HepG2 (cell line): ENCODE data around the gene ZNF764. TPM values are rescaled to one million over a fixed set of nuclear protein-coding genes. Genes with fewer than 3 reads are reported as not detected.
A peak's percentile ranks its signal among the peaks of the same experiment; 100 is the strongest.

Source experiments
- FOSL1 ChIP-seq: sonication (generic); formaldehyde crosslinking; IDR thresholded peaks from 2 replicates; pipeline ENCODE4 v1.9.0; 2021; ENCODE audit warnings: missing genetic modification reagents, borderline replicate concordance
- GTF3A ChIP-seq: sonication (generic); formaldehyde crosslinking; conservative IDR thresholded peaks from 2 replicates; pipeline ENCODE4 v1.4.0; 2020; ENCODE audit warnings: mild to moderate bottlenecking, missing genetic modification reagents
- HNRNPUL1 ChIP-seq: fragments of 200-400 bp; formaldehyde crosslinking; IDR thresholded peaks from 2 replicates; pipeline ENCODE4 v1.6.1; 2017; ENCODE audit warnings: low read depth, mild to moderate bottlenecking, low read length, moderate library complexity
- TBL1XR1 ChIP-seq: fragments of 150-350 bp; IDR thresholded peaks from 2 replicates; pipeline ENCODE4 v1.6.1; 2014; ENCODE audit warnings: borderline replicate concordance, low read length; ENCODE audit not compliant: partially characterized antibody
- TMF1 ChIP-seq: sonication (generic); formaldehyde crosslinking; IDR thresholded peaks from 2 replicates; pipeline ENCODE4 v1.8.1; 2022; ENCODE audit warnings: low read depth, missing genetic modification reagents
- TOE1 ChIP-seq: sonication (generic); formaldehyde crosslinking; IDR thresholded peaks from 2 replicates; pipeline ENCODE4 v1.4.0; 2020; ENCODE audit warnings: mild to moderate bottlenecking, missing genetic modification reagents
- ZBTB42 ChIP-seq: sonication (generic); formaldehyde crosslinking; IDR thresholded peaks from 2 replicates; pipeline ENCODE4 v1.5.0; 2020; ENCODE audit warnings: mild to moderate bottlenecking, missing genetic modification reagents
- ZNF552 ChIP-seq: sonication (generic); formaldehyde crosslinking; IDR thresholded peaks from 2 replicates; pipeline ENCODE4 v1.9.0; 2022; ENCODE audit warnings: missing genetic modification reagents, mild to moderate bottlenecking, borderline replicate concordance
- ZNF879 ChIP-seq: sonication (generic); formaldehyde crosslinking; IDR thresholded peaks from 2 replicates; pipeline ENCODE4 v1.8.1; 2023; ENCODE audit warnings: missing genetic modification reagents
- polyA plus RNA-seq, 8 experiments: library from polyadenylated mRNA; depleted of rRNA in 3 of 8; stranded (reverse) in 7 of 8; unstranded in 1 of 8; fragments of >200 nt; fragmentation: Illumina TruSeq in 4 of 8; extraction: Trizol in 4 of 8; gene quantifications; 2 replicates each; pipeline versions ENCODE4 v1.2.1 to v1.2.3, GENCODE V29; 2011 to 2016; ENCODE audit warnings: low read depth in 4 of 8, missing spikeins in 1 of 8, mixed read lengths in 1 of 8; ENCODE audit not compliant: insufficient read depth in 1 of 8
- total RNA-seq, 5 experiments: library from RNA; depleted of rRNA; stranded (reverse); fragments of >200 nt; fragmentation: Illumina TruSeq; extraction: Trizol; gene quantifications; 2 replicates each; pipeline ENCODE4 v1.2.3, GENCODE V29; 2016; ENCODE audit warnings: low read depth in 1 of 5
- TF ChIP-seq, protein P1 (sequence below): sonication (generic); formaldehyde crosslinking; IDR thresholded peaks from 2 replicates; pipeline ENCODE4 v1.4.0; 2020; ENCODE audit warnings: mild to moderate bottlenecking, missing genetic modification reagents
- TF ChIP-seq, protein P2 (sequence below): sonication (generic); formaldehyde crosslinking; IDR thresholded peaks from 2 replicates; pipeline ENCODE4 v1.4.0; 2020; ENCODE audit warnings: missing genetic modification reagents
- TF ChIP-seq, protein P3 (sequence below): sonication (generic); formaldehyde crosslinking; IDR thresholded peaks from 2 replicates; pipeline ENCODE4 v1.4.0; 2020; ENCODE audit warnings: missing genetic modification reagents
- TF ChIP-seq, protein P4 (sequence below), 2 experiments: sonication (generic) in 1 of 2; formaldehyde crosslinking in 1 of 2; IDR thresholded peaks; 2 replicates each; pipeline versions ENCODE4 v1.4.0 to v1.6.1; 2016 to 2020; ENCODE audit warnings: borderline replicate concordance in 1 of 2, low read depth in 1 of 2, mild to moderate bottlenecking in 1 of 2, missing genetic modification reagents in 1 of 2

Gene ZNF764
- total and polyA plus RNA-seq, 2 of the 13 experiments (the other 11 are each of a cell fraction or from before 2014, with no cell fraction given) = 4.1 to 9.1 TPM

DNA sequence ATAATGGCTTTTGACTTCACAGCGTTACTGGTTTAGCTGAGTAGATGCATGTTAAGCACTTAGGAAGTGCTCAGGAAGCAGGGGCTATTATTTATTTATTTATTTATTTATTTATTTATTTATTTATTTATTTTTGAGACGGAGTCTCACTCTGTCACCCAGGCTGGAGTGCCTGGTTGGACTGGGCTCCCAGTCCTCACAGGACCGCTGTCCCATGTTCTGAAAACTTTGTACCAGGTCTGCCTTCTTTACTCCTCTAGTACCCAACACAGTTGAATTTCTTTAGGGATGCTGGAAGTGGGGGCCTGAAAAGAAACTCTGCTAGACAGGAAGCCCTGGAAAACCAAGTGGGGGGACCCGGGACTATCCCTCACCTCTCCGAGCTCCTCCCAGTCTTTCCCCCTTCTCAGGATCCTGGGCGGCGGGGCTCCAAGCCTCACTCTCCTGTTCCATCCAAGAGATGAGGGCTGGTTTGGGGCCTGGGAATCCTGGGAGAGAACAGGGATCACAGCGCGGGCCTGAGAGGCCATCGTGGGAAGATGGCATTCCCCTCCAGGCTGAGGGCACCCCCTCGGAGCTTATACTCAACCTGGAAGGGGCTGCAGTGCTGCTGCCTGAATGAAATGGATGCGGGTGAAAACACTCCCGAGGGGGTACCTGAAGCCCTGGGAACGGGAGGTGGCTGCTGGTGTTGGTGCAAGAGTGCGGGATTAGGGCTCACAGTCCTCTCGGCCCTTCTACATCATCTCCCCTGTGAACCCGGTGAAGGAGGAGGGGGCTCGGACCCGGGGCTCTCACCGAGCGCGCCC is 12.7 kb upstream of the ZNF764 start (continued):
- TF ChIP-seq, protein P1, sequence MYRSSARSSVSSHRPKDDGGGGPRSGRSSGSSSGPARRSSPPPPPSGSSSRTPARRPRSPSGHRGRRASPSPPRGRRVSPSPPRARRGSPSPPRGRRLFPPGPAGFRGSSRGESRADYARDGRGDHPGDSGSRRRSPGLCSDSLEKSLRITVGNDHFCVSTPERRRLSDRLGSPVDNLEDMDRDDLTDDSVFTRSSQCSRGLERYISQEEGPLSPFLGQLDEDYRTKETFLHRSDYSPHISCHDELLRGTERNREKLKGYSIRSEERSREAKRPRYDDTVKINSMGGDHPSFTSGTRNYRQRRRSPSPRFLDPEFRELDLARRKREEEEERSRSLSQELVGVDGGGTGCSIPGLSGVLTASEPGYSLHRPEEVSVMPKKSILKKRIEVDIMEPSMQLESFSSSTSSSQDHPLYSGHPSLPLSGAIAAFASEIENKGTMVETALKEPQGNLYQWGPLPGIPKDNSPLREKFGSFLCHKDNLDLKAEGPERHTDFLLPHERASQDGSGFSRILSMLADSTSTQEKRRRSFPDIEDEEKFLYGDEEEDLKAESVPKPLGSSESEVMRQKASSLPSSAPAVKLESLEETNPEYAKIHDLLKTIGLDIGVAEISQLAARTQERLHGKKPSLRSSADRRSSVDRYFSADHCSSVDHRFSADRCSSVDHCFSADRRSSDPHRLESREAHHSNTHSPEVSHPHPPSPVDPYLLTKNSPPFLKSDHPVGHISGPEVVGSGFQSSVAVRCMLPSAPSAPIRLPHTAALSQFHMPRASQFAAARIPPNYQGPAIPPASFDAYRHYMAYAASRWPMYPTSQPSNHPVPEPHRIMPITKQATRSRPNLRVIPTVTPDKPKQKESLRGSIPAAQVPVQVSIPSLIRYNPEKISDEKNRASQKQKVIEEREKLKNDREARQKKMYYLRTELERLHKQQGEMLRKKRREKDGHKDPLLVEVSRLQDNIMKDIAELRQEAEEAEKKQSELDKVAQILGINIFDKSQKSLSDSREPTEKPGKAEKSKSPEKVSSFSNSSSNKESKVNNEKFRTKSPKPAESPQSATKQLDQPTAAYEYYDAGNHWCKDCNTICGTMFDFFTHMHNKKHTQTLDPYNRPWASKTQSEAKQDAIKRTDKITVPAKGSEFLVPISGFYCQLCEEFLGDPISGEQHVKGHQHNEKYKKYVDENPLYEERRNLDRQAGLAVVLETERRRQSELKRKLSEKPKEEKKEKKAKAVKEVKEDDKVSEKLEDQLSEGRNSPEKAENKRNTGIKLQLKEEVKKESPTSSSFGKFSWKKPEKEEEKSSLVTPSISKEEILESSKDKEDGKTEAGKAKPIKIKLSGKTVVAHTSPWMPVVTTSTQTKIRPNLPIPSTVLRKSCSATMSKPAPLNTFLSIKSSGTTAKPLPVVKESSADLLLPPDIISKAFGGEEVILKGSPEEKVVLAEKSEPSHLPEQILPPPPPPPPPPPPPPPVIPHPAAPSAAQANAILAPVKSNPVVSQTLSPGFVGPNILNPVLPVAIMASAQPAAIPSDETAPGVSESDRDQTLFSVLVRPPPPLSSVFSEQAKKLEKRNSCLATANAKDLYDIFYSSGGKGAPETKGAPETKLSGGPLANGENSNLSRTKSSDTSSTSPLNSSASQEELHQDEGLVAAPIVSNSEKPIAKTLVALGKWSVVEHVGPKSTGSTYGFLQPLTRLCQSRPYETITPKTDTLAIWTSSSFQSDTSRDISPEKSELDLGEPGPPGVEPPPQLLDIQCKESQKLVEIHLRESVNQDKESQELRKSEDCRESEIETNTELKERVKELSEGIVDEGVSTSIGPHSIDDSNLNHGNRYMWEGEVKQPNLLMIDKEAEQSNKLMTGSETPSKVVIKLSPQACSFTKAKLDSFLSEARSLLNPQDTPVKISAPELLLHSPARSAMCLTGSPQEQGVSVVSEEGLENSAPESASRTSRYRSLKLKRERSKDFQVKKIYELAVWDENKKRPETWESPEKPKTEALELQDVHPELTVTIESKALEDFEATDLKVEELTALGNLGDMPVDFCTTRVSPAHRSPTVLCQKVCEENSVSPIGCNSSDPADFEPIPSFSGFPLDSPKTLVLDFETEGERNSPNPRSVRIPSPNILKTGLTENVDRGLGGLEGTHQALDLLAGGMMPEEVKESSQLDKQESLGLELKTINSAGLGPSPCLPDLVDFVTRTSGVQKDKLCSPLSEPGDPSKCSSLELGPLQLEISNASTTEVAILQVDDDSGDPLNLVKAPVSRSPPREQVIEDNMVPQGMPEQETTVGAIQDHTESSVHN (CRISPR knock-in tag) = no peak
- TF ChIP-seq TBL1XR1 = no peak
- TF ChIP-seq GTF3A (CRISPR knock-in tag) = no peak
- TF ChIP-seq FOSL1 (CRISPR knock-in tag) = no peak
- no peak for TF ChIP-seq ZNF552
- TF ChIP-seq, protein P2, sequence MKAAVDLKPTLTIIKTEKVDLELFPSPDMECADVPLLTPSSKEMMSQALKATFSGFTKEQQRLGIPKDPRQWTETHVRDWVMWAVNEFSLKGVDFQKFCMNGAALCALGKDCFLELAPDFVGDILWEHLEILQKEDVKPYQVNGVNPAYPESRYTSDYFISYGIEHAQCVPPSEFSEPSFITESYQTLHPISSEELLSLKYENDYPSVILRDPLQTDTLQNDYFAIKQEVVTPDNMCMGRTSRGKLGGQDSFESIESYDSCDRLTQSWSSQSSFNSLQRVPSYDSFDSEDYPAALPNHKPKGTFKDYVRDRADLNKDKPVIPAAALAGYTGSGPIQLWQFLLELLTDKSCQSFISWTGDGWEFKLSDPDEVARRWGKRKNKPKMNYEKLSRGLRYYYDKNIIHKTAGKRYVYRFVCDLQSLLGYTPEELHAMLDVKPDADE (CRISPR knock-in tag) = peak; percentile 30; the same call in 1 of the 2 replicates
- no peak for TF ChIP-seq ZBTB42 (CRISPR knock-in tag)
- no peak; the same call in 1 of the 2 replicates for TF ChIP-seq TMF1 (CRISPR knock-in tag)
- TF ChIP-seq, protein P3, sequence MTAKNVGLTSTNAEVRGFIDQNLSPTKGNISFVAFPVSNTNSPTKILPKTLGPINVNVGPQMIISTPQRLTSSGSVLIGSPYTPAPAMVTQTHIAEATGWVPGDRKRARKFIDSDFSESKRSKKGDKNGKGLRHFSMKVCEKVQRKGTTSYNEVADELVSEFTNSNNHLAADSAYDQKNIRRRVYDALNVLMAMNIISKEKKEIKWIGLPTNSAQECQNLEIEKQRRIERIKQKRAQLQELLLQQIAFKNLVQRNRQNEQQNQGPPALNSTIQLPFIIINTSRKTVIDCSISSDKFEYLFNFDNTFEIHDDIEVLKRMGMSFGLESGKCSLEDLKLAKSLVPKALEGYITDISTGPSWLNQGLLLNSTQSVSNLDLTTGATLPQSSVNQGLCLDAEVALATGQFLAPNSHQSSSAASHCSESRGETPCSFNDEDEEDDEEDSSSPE (CRISPR knock-in tag) = no peak
- TF ChIP-seq HNRNPUL1 = no peak
- TF ChIP-seq TOE1 (CRISPR knock-in tag) = no peak
- TF ChIP-seq, protein P4, sequence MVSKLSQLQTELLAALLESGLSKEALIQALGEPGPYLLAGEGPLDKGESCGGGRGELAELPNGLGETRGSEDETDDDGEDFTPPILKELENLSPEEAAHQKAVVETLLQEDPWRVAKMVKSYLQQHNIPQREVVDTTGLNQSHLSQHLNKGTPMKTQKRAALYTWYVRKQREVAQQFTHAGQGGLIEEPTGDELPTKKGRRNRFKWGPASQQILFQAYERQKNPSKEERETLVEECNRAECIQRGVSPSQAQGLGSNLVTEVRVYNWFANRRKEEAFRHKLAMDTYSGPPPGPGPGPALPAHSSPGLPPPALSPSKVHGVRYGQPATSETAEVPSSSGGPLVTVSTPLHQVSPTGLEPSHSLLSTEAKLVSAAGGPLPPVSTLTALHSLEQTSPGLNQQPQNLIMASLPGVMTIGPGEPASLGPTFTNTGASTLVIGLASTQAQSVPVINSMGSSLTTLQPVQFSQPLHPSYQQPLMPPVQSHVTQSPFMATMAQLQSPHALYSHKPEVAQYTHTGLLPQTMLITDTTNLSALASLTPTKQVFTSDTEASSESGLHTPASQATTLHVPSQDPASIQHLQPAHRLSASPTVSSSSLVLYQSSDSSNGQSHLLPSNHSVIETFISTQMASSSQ (IDR thresholded peaks at IDR 0.05; ENCODE audit: low read depth) = no peak
- TF ChIP-seq, protein P4 (CRISPR knock-in tag; IDR thresholded peaks at IDR 0.05; ENCODE audit: borderline replicate concordance) = no peak
- no peak; the same call in 1 of the 2 replicates for TF ChIP-seq ZNF879 (CRISPR knock-in tag)
